AG04449 (cell line): ENCODE results near the gene FARS2.

Source experiments
- CTCF ChIA-PET: fragments of 350-600 bp; formaldehyde crosslinking; extraction: SDS; loops from one replicate; lab custom pipeline; 2021; ENCODE audit warnings: antibody characterized with exemption; lab: Yijun Ruan, JAX
- POLR2A ChIA-PET: fragments of 400-600, 350-600 bp; formaldehyde crosslinking; extraction: SDS; loops from one replicate; lab custom pipeline; 2020; ENCODE audit warnings: antibody characterized with exemption, inconsistent platforms; lab: Yijun Ruan, JAX
- DNase-seq: peaks from one replicate; pipeline ENCODE4 v3.0.0-alpha.2; 2010; ENCODE audit warnings: low read depth, low spot score
- H3K4me3 ChIP-seq: 2 replicates; pipeline ENCODE4 v1.5.1; 2011; ENCODE audit warnings: low read depth, mild to moderate bottlenecking, control low read depth, low read length
- CTCF ChIP-seq: IDR thresholded peaks from one replicate; pipeline ENCODE4 v1.5.1; 2011; ENCODE audit warnings: mild to moderate bottlenecking, moderate library complexity, low read length, control low read depth, inconsistent platforms; ENCODE audit not compliant: insufficient read depth; ENCODE audit errors: missing control alignments

FARS2 gene

GRCh38 chr6:5260661-5261544 lies at the start of gene FARS2, which contains the start of gene LYRM4:
FARS2 (plus strand) TSS chr6:5261513.
LYRM4 (minus strand) TSS chr6:5260950; CDS start chr6:5260733, 217 bp downstream.
- ChIA-PET POLR2A (interaction anchor here (1.2 kb wide), 1 partner anchor 117 kb away, joined by 3 read pairs; no protein-coding TSS in a partner anchor), CTCF (interaction anchor here (0.6 to 2.8 kb wide), 8 partner anchors 10 to 203 kb away, joined by 3 to 17 read pairs (median 3); no protein-coding TSS in a partner anchor)
- peak; percentile 35 for TF ChIP-seq CTCF
- H3K4me3 ChIP-seq, result peak within 1 kb of the TSS; percentile 94
- no peak for DNase-seq

GRCh38 chr6:5213836-5214235 lies 47.5 kb upstream of the FARS2 start:
- CTCF ChIA-PET, result interaction anchor here (0.7 to 5.9 kb wide), 21 partner anchors 9 to 221 kb away, joined by 3 to 75 read pairs (median 5); no protein-coding TSS in a partner anchor
- H3K4me3 ChIP-seq, result no peak overlapping the region
- DNase-seq, result peak; percentile 31

GRCh38 chr6:5214570-5215052 lies 46.7 kb upstream of the FARS2 start:
- H3K4me3 ChIP-seq, result no peak overlapping the region
- TF ChIP-seq CTCF, result peak; percentile 93
- ChIA-PET CTCF (interaction anchor here (0.6 to 5.9 kb wide), 23 partner anchors 10 to 771 kb away, joined by 3 to 75 read pairs (median 4); no protein-coding TSS in a partner anchor), POLR2A (no interaction called here)
- DNase-seq, result no peak

More at GRCh38 chr6:5213836-5214235, 47.5 kb upstream of the FARS2 start:
- POLR2A ChIA-PET, result no interaction called here
- peak; percentile 66 for TF ChIP-seq CTCF

GRCh38 chr6:5215159-5215558 lies 46.2 kb upstream of the FARS2 start:
- CTCF ChIA-PET, result interaction anchor here (0.8 to 5.9 kb wide), 21 partner anchors 9 to 249 kb away, joined by 3 to 75 read pairs (median 4); no protein-coding TSS in a partner anchor
- POLR2A ChIA-PET, result no interaction called here

GRCh38 chr6:5215799-5216198 lies 45.5 kb upstream of the FARS2 start:
- ChIA-PET CTCF (interaction anchor here (0.8 to 5.9 kb wide), 11 partner anchors 11 to 248 kb away, joined by 3 to 75 read pairs (median 4); no protein-coding TSS in a partner anchor), POLR2A (no interaction called here)

More at GRCh38 chr6:5215159-5215558, 46.2 kb upstream of the FARS2 start:
- DNase-seq, result no peak
- TF ChIP-seq CTCF, result no peak
- no peak overlapping the region for H3K4me3 ChIP-seq

More at GRCh38 chr6:5215799-5216198, 45.5 kb upstream of the FARS2 start:
- DNase-seq, result no peak
- TF ChIP-seq CTCF, result no peak
- H3K4me3 ChIP-seq, result no peak overlapping the region
